HG03439 (cell line): ENCODE data around the gene TMEM203.

Experiments
- ATAC-seq: cut with Tn5 transposase; IDR thresholded peaks from one replicate; pipeline ENCODE4 v1.9.1; 2021; ENCODE audit warnings: mild to moderate bottlenecking, moderate library complexity; ENCODE audit not compliant: unreplicated experiment

TMEM203 gene

GRCh38 chr9:137182836-137183235 is 22.6 kb downstream of the TMEM203 start:
- ATAC-seq = no peak

DNA sequence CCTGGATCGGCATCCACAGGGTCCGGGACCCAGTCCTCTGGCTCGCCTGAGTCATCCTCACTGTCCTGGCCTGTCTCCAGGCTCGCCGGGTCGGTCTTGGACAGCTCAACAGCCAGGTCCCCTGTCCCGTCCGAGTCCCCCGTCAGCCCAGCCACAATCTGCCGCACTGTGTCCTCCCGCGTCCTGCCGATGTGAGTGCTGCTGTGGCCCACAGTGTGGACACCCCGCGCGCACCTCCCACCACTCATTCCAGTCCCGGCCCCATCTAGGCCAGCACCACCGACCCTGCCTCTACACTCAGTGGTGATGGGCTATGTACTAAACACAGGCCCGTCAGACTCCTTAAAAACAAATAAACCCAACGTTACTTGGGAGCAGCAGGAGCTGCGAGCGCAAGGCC is 23.8 kb downstream of the TMEM203 start:
- ATAC-seq = no peak

GRCh38 chr9:137180491-137180890 is 25.0 kb downstream of the TMEM203 start:
- no peak for ATAC-seq

GRCh38 chr9:137179761-137180160 is 25.7 kb downstream of the TMEM203 start:
- no peak for ATAC-seq

DNA sequence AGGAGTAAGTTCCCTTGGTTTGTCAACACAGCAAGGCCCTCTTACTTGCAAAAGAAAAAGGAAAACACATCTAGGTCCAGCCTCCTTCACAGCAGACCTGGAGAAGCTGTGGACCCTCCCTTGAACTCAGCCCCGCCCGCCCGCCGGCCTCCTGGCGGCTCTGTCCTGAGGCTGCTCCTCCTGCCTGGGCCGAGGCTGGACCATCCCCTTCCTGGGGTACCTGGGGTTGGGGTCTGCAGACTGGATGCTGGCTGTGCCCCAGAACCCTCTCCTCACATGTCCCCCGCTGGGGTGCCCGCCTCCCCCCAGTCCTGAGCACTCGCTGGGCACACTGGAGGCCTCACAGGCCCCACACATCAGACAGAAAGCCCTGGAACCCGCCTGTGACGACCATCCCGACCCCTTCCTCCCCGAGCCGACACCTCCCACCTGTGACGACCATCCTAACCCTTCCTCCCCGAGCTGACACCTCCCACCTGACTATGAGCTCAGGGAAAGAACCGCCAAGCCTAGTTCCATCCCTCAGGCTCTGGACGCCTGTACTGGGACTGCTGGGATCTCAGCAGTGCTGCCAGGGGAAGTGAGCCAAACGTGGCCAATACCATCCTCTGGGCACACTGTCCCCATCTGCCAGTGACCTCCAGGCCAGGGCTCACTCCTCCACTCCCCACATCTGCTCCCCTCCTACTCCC is 26.4 kb downstream of the TMEM203 start:
- no peak for ATAC-seq

DNA sequence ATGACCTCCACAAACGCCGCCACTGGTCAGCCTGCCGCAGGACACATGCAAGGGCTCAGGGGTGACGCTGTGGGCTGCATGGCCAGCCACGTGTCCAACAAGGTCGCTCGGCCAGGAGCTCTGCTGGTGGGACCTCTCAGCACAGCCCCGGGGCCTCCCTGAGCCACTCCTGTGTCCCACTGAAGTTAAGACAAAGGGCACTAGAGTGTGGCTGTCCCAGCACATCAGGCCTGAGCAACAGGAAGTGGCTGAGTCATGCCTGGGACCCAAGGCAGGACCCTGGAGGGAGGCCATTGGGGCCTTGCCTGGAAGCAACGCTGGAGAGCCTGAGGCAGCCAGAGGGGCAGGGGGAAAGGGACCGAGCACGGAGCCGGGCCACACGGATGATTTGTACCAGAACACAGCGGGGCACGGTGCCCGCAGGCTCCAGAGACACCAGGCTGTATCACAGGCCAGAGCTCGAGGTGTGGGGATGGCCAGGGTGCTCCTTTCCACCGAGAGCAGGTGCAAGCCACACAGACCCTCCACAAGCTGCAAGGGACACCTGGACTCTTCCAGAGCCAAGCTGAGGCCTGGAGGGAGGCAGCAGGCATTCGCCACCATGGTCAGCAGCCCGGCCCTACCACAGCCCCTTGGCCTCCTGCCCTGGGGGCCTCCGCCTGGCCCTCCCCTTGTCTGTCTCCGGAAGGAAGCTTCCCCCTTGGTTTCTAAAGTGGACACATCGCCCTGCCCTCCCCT is 27.1 kb downstream of the TMEM203 start:
- no peak for ATAC-seq

- ATAC-seq = no peak
Measured at GRCh38 chr9:137176302-137177182, 28.9 kb downstream of the TMEM203 start.

- no peak for ATAC-seq
Measured at GRCh38 chr9:137175345-137175961, 30.0 kb downstream of the TMEM203 start.

DNA sequence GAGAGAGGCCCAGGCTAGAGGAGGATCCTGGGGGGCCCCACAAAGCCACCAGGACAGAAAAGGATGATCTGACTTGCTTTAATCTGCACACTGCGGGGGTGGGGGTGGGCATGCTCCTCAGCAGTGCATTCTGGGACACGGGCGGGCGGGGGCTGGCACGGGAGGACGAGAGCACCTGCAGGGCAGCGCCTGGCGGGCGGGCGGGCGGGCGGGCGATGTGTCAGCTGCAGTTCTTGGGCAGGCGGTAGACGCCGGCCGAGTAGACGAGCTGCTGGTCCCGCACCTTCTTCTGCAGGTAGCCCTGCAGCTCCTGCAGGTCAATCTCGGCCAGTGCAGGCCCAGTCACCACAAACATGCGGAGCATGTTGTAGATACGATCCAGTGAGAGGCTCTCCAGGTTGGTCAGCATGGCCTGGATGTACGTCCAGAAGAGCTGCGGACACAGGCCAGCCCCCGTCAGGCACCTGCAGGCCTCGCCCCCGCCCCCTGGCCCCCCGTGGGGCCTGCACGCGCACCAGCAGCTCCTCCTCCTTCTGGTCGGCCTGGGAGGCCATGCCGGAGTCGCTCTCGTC is 30.6 kb downstream of the TMEM203 start:
- no peak for ATAC-seq

DNA sequence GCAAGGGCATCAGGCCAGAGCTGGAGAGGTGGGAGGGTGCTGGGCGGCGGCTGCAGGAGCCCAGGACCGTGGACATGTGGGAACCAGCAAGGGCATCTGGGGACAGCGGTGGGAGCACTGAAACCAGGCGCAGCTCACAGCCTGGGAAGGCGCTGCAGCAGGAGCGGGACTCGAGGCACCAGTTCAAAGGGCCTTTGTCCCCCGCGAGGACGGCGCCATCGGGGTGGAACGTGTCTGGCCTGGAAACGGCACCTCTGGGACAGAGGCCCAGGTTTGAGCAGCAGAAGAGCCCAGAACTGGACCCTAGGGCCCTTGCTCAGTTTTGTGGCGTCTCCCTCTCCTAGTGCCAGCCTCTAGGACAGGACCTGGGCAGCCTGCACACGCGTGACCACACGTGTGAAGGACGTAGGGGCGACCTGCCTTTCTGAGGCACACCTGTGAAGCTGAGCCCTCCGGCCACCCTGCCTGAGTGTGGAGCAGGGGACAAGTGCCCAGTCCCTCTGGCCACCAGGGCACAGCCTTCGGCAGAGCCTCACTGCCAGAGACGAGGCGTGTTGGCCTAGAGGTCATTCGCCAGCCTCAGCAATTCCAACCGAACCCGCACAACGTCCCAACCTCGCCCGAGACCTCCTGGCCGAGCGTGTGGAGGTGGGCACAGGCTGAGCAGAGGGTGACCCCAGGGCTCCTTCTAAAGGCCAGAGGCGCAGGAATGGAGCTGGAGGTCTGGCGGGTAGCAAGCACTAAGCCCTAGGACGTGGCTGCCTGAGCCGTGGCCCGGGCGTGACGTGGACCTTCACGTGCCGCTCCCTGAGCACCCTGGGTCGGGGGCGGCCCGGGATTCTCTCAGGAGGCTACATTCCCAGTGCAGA is 31.4 kb downstream of the TMEM203 start:
- no peak for ATAC-seq

DNA sequence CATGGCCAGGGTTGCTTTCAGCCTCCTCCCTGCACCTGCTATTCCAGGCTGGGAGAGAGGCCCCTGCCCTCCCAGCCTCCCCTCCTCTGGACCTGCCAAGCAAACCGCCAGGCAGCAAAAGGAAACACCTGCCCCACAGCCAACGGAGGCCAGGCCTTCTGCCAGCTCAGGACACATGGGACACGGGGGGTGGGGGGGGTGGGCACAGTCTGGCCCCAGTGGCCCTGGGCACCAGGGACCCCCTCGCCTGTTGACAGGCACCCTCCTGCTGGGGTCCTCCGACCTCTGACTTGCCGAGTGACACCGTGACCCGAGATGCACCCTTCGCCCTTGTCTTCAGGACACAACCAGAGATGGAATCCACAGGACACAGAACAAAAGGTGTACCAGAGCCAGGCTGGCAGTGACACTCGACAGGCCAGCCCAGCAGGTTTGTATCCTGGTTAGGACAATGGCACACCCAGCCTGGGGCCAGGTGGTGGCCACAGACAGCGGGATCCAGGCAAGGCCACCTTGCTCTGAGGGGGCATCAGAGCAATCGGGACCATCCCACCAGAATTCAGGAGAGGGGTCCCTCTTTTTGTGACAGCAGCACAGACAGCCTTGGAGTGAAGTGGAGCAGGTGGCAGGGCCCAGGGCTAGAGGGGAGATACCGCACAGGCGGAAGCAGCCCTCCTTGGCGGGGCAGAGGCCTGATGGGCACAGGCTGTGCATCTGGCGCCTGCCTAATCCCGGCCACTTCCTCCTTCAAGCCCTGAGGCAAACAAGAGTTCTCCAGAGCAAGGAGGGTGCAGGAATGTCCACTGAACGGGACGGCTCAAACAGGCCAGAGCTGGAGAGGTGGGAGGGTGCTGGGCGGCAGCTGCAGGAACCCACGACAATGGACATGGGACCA is 32.3 kb downstream of the TMEM203 start:
- no peak for ATAC-seq

DNA sequence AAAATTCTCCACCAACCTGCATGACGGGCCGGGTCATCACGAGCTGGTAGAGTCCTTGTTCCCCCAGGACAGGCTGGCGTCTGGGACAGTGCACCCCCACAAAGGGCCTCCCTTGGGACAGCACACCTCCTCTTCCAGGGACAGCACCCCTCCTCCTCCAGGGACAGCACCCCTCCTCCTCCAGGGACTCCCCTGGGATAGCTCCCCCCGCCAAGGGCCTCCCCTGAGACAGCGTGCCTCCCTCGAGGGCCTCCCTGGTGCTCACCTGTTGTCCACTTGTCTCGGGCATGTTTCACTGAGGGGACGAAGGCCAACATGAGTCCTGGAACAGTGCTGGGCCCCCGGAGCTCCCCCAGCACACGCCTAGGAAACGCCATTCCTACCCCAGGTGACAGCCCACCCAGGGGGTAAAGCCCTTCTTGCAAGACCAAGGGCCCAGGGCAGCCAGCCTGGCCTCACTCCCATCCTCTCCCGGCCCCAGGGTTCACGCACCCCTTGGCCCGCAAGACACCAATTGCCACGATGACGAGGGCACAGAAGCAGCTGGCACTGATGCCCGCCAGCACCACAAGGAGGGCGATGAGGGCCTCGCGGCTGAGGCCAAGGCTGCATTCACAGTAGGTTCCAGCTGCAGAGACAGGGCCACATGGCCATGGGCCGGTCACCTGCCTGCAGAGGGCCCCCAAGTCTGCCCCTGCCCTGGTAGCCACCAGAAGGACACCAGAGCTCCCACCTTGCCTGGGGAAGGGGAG is 34.1 kb downstream of the TMEM203 start:
- no peak for ATAC-seq

- no peak for ATAC-seq
Measured at GRCh38 chr9:137170486-137171148, 34.8 kb downstream of the TMEM203 start.

- ATAC-seq = no peak
Measured at GRCh38 chr9:137169896-137170358, 35.5 kb downstream of the TMEM203 start, which contains the start of gene LRRC26. TSS of gene LRRC26 (minus strand) at chr9:137170051. CDS start at chr9:137169943, 108 bp downstream.

DNA sequence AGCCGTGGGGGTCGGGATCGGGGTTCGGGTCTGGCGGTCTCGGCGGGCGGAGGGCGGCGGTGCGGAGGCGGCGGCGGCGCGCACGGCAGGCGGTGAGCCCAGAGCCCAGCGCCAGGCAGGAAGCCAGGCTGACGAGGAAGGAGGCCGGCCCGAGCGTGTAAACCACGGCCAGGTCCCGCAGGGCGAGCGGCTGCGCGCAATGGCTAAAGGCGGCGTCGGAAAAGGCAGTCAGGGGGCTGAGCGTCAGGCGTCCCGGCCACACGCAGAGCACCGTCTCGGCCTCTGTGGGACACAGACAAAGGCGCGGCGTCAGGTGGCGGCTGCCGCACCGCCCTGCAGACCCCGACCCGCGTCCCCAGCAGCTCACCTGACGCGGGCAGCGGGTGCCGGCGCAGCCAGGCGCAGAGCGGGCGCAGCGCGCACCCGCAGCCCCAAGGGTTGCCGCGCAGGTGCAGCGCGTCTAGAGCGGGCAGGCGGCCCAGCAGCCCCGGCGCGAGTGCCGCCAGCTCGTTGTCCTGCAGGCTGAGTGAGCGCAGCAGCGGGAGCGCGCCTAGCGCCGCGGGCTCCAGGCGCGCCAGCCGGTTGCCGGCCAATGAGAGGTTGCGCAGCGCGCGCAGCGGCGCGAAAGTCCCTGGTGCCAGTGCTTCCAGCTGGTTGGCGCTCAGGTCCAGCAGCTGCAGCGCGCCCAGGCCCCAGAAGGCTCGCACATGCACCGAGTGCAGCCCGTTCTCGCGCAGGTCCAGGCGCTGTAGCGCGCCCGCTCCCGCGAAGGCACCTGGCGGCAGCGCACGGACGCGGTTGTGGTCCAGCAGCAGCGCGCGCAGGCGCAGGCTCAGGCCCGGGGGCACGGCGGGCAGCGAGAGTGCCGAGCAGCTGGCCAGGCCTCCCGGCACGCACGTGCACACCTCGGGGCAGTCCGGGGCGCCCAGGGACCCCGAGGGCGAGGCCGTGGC is 36.3 kb downstream of the TMEM203 start:
- ATAC-seq = no peak

DNA sequence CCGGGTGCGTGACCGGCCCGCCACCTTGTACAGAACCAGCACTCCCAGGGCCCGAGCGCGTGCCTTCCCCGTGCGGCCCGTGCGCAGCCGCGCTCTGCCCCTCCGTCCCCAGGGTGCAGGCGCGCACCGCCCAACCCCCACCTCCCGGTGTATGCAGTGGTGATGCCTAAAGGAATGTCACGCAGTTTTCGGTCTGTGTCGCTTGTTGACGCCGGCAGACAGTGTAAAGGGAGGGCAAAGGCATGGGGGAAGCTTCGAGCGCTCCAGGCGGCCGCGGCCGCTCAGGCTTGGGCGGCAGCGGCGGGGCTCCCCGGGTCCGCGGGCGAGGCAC is 36.9 kb downstream of the TMEM203 start:
- no peak for ATAC-seq
